Measurements from ENCODE around the gene TFAP2A. TPM values are rescaled to one million over a fixed set of nuclear protein-coding genes. Genes with fewer than 3 reads are reported as not detected.

Gene TFAP2A
- total RNA-seq, 6 experiments from 2014 or later = 0.07 to 0.18 (median 0.12) TPM; not detected in 3

DNA sequence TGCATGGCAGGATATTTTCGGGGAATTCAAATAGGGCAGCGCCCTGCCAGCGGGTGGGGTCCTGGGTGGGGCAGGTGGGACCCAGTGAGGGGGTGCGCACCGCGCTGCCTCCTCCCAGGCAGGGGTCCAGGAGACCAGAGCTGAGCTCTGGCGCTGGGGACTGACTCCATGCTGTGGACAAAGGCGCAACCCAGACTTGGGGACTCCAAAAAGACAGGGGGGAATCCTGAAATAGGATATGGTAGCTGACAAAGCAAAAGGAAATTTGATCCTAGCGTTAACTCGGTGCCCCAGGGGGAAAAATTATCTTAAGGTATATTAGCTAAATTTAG is 23.6 kb downstream of the TFAP2A start:
- WGBS (ENCODE audit: insufficient coverage, low coverage, low lambda C conversion rate, missing lambda C conversion rate) = 7% methylated on average over 10 of the region's 10 CpGs
- Histone ChIP-seq H3K9me3 (no peaks in the 10 kb centered on the region), H3K27ac (no peak overlapping the region), H3K36me3 (no peaks in the 10 kb centered on the region), H3K4me1 (no peaks in the 10 kb centered on the region), H3K4me3 (no peak overlapping the region), H3K27me3 (peaks cover 22 to 56% of the 10 kb centered on the region in 2 donors)
- intact Hi-C loops (cut with DNase I) = no loop called here
- TF ChIP-seq, protein P1, sequence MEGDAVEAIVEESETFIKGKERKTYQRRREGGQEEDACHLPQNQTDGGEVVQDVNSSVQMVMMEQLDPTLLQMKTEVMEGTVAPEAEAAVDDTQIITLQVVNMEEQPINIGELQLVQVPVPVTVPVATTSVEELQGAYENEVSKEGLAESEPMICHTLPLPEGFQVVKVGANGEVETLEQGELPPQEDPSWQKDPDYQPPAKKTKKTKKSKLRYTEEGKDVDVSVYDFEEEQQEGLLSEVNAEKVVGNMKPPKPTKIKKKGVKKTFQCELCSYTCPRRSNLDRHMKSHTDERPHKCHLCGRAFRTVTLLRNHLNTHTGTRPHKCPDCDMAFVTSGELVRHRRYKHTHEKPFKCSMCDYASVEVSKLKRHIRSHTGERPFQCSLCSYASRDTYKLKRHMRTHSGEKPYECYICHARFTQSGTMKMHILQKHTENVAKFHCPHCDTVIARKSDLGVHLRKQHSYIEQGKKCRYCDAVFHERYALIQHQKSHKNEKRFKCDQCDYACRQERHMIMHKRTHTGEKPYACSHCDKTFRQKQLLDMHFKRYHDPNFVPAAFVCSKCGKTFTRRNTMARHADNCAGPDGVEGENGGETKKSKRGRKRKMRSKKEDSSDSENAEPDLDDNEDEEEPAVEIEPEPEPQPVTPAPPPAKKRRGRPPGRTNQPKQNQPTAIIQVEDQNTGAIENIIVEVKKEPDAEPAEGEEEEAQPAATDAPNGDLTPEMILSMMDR (IDR thresholded peaks at IDR 0.05) = no peak
- no peak for TF ChIP-seq POLR2A (IDR thresholded peaks at IDR 0.05)
- DNase-seq (no peak), ATAC-seq (no peak)

DNA sequence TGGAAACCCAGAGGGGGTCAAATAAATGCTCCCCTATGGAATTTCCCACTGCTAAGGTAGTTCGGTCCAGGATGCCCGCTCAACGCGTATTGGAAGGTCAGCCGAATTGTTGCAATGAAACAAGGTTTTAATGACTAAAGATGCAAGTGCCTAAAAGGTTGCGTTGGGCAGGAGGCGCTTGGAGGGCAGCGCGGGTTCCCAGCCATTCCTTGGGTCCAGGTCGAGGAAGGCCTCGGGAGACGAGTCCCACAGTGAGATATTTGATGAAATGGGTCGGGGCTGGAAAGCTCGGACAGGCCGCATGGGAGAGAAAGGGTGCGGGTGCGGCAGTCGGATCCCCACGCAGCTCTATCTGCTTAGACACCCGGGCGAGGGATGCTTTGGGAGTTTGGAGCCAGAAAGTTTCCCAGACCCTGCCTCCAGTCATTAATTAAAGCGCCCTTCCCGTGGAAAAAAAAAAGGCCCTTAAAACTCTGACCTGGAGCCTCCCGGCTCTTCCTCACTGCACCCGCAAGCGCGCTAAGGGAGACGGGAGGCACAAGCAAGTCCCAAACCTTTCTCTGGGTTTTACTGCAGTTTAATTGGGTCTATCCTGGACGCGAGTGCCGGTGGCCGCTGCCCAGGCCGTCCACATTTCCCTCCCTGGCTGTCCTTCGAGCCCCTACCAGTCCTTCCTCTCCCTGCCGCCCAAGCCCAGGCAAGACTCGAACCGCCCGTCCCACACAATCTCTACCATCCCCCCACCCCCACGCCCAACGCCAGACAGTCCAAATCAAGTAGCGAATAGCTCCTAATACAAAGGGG is 24.2 kb downstream of the TFAP2A start:
- no peak for ATAC-seq
- Histone ChIP-seq H3K4me3 (no peak overlapping the region), H3K36me3 (no peaks in the 10 kb centered on the region), H3K27me3 (peaks cover 17 to 62% of the 10 kb centered on the region in 2 donors), H3K27ac (no peak overlapping the region), H3K4me1 (no peaks in the 10 kb centered on the region), H3K9me3 (no peaks in the 10 kb centered on the region)
- TF ChIP-seq, protein P1 (IDR thresholded peaks at IDR 0.05) = no peak
- no peak for TF ChIP-seq POLR2A (IDR thresholded peaks at IDR 0.05)
- DNase-seq = no peak
- intact Hi-C loops (cut with DNase I) = no loop called here
- WGBS (ENCODE audit: insufficient coverage, low coverage, low lambda C conversion rate, missing lambda C conversion rate) = 3% methylated on average over 26 of the region's 41 CpGs

DNA sequence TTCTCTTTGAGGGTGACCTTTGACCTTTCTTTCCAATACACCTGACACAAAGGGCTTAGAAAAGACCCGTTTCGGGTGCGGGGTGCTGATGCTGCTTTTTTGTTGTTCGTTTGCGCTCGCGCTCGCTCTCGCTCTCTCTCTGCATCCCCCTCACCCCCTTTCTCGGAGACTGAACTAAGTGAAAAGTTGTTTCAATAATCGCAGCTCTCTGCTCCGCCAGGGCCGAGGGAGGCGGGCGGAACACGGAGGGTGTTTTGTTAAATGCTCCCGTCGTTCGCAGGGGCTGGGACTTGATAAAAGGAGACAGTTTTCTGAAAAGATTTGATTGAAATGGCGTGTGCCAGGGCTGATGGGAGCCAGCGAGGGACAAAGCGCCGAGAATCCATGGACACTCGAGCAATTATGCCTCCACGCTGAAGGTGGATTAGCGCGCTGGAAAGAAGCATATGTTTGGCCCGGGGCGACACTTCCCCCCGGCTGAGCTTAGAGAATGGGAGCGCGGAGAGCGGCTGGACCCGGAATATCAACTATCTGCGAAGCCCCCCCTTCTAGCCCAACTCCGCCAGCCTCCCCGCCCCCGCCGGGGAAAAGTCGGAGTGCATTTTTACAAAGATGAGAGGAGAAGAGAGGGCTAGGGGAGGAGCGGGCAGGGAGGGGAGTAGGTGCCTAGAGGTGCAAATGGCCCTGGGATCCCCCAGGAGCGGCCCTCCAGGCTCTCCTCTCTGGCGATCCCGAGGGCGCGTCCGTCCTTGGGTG is 25.0 kb downstream of the TFAP2A start:
- Histone ChIP-seq H3K27me3 (peaks cover 16 to 64% of the 10 kb centered on the region in 2 donors), H3K27ac (no peak overlapping the region), H3K4me1 (no peaks in the 10 kb centered on the region), H3K36me3 (no peaks in the 10 kb centered on the region), H3K4me3 (no peak overlapping the region), H3K9me3 (no peaks in the 10 kb centered on the region)
- intact Hi-C loops (cut with DNase I) = no loop called here
- WGBS (ENCODE audit: insufficient coverage, low coverage, low lambda C conversion rate, missing lambda C conversion rate) = 5% methylated on average over 43 of the region's 47 CpGs
- no peak for ATAC-seq
- no peak for DNase-seq
- TF ChIP-seq, protein P1 (IDR thresholded peaks at IDR 0.05) = no peak
- TF ChIP-seq POLR2A (IDR thresholded peaks at IDR 0.05) = no peak

DNA sequence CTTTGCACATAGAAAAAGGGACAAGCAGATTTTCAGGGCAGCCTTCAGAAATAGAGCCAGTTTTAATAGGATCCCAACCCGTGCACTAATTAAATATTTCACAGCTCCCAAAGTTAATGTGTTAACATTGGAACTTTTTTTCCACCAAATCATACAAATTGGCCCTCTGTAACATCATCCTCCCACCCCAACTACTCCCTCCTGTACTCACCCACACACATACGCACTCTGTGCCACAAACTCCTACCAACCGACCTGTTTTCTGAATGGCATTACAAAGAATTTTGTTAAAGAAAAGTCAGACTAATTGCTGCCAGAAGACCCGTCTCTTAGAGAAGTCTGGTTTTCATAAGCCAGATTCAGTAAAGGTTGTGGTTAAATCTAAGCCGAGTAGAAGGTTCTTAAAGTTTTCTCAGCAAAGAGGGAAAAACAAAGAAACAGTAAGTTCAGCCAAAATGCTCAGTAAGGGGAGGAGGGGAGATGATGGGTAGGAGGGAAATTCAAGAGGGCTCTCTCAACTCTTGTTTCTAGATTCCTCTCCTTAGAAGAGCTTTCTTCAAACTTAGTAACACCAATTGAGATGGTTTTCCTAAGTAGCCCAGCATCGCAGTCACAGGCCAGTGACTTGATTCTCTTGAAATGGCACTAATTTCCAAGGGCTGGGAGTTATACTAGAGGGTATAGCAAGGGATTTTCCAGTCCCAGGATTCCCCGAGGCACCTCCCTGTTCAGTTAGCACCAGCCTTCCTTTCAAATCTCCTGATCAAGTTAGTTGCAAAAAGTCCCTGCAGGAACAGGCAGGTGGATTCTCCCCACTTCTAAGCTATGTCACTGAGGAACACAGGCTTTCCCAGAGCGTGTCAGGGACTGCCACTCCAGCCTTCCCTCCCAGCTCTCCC is 27.9 kb downstream of the TFAP2A start:
- 6% methylated on average over 8 of the region's 8 CpGs for WGBS (ENCODE audit: insufficient coverage, low coverage, low lambda C conversion rate, missing lambda C conversion rate)
- DNase-seq = no peak
- TF ChIP-seq POLR2A (IDR thresholded peaks at IDR 0.05) = no peak
- TF ChIP-seq, protein P1 (IDR thresholded peaks at IDR 0.05) = no peak
- intact Hi-C loops (cut with DNase I) = no loop called here
- ATAC-seq = no peak
- no peak overlapping the region for H3K27ac ChIP-seq
- peaks cover 19 to 62% of the 10 kb centered on the region in 2 donors for H3K27me3 ChIP-seq
- peaks cover 0 to 6% (median 0%) of the 10 kb centered on the region in 4 donors for H3K4me1 ChIP-seq
- H3K9me3 ChIP-seq = no peaks in the 10 kb centered on the region
- H3K36me3 ChIP-seq = no peaks in the 10 kb centered on the region
- H3K4me3 ChIP-seq = no peak overlapping the region

Data from right lobe of liver (tissue), 6 donors.